GM21529 (cell line): ENCODE data around the gene SKAP1.
A peak's percentile ranks its signal among the peaks of the same experiment; 100 is the strongest.

Experiments
- ATAC-seq: cut with Tn5 transposase; IDR thresholded peaks from one replicate; pipeline ENCODE4 v1.9.1; 2021; ENCODE audit not compliant: unreplicated experiment

The SKAP1 gene

GRCh38 chr17:48333034-48333530, 96.9 kb downstream of the SKAP1 start:
- no peak for ATAC-seq

- no peak for ATAC-seq
Observed at GRCh38 chr17:48330887-48331286, 99.1 kb downstream of the SKAP1 start.

- ATAC-seq: no peak
Observed at GRCh38 chr17:48330421-48330820, 99.6 kb downstream of the SKAP1 start.

- no peak for ATAC-seq
Observed at GRCh38 chr17:48328457-48328856, 101.6 kb downstream of the SKAP1 start.

- ATAC-seq: no peak
Observed at GRCh38 chr17:48326310-48326709, 103.7 kb downstream of the SKAP1 start.

- ATAC-seq: no peak
Observed at GRCh38 chr17:48322060-48322459, 108.0 kb downstream of the SKAP1 start.

GRCh38 chr17:48317732-48318131, 112.3 kb downstream of the SKAP1 start:
- no peak for ATAC-seq

GRCh38 chr17:48314716-48315115, 115.3 kb downstream of the SKAP1 start:
- no peak for ATAC-seq

- ATAC-seq: no peak
Observed at GRCh38 chr17:48313096-48313755, 116.8 kb downstream of the SKAP1 start.

- no peak for ATAC-seq
Observed at GRCh38 chr17:48311324-48311723, 118.7 kb downstream of the SKAP1 start.

- no peak for ATAC-seq
Observed at GRCh38 chr17:48310748-48311213, 119.2 kb downstream of the SKAP1 start.

- no peak for ATAC-seq
Observed at GRCh38 chr17:48308581-48308980, 121.4 kb downstream of the SKAP1 start.

- ATAC-seq: no peak
Observed at GRCh38 chr17:48307814-48308411, 122.1 kb downstream of the SKAP1 start.

- ATAC-seq: no peak
Observed at GRCh38 chr17:48307255-48307654, 122.8 kb downstream of the SKAP1 start.

- ATAC-seq: no peak
Observed at GRCh38 chr17:48301002-48301401, 129.0 kb downstream of the SKAP1 start.

GRCh38 chr17:48299760-48300159, 130.3 kb downstream of the SKAP1 start:
- ATAC-seq: peak; percentile 61

- no peak for ATAC-seq
Observed at GRCh38 chr17:48297825-48298224, 132.2 kb downstream of the SKAP1 start.

- no peak for ATAC-seq
Observed at GRCh38 chr17:48296453-48296852, 133.6 kb downstream of the SKAP1 start.

GRCh38 chr17:48295362-48296288, 134.4 kb downstream of the SKAP1 start:
- peak; percentile 51 for ATAC-seq

- ATAC-seq: no peak
Observed at GRCh38 chr17:48294806-48295361, 135.1 kb downstream of the SKAP1 start.
